Right kidney (tissue), 1 donor: ENCODE results near the gene SLC35F3.
"Not testable (repeated sequence)": the region's sequence is repeated elsewhere in the genome, so short reads cannot be mapped to it uniquely, and the experiment has no call there.

ENCODE experiments used
- DNase-seq: peaks from one replicate; pipeline ENCODE4 v3.0.0-alpha.2; 2016

The SLC35F3 gene

DNA sequence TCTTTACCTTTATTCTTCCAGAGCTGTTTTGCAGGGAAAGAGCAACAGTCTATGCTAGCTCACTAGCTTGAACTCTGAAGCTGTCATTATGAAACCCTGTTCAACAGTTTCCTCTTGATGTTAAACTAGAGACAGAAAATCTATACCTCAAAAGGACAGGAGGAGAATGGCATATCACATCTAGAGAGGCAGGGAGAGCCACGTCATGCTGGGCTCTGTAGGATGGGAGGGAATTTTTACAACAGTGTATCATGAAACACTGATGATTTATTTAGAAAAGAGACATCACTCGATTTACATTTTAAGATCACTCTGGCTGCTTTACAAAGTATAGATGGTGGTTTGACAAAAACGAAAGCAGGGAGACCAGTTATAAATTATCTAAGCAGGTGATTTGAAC, 243.9 kb downstream of the SLC35F3 start:
- no peak for DNase-seq

DNA sequence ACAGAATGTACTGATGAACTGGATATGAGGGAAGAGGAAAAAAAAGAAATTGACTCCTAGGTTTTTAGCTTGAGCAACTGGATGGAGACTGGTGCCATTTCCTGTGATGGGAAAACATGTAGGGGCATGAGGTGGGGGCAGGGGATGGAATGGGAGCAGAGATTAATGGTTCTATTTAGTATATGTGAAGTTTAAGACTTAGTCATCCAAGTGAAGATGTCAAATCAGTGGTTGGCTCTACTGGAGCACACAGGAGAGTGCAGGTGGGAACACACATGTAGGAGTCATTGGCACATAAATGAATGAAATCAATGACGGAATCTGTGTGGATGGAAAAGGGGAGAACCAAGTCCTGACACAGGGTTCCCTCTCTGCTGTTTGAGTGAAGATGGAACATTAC, 244.3 kb downstream of the SLC35F3 start:
- no peak for DNase-seq

DNA sequence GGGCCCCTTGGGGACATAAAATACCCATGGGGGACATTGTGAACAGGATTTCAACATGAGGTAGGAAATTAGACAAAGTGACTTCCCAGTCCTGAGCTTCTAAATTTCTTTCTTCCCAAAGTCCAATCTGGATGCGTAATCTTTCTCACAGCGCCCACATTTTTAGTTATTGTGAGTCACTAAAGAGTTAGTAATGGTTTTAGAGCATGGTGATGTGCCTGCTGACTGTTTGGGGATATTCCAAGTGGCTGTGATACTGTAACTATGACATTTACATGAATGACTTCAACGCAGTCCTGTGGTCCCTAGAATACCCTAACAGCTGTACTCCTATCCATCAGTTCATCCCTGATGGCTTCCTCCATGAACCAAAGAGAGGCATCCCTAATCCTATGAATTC, 244.7 kb downstream of the SLC35F3 start:
- no peak for DNase-seq

DNA sequence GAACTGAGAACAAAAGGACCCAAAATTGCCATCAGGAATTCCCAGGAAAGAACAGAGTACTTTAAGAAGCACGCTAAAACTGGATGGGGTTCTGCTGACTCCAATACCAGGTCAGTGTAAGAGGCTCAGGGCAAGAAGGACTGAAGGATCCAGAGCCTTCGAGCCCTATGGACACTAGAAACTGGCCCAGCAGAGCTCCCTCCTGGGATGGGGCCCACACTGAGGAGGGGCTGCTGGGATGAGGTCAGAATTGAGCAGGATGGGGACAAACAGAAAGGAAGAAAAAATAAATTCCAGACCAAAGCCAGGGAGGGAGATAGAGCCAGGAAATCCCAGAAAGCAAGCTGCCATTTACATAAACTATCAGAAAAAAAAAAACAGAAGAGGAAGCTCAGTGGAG, 246.4 kb downstream of the SLC35F3 start:
- DNase-seq: no peak

- DNase-seq: not testable (repeated sequence)
Observed at GRCh38 chr1:234152344-234152743, 247.9 kb downstream of the SLC35F3 start.

- no peak for DNase-seq
Observed at GRCh38 chr1:234154320-234155251, 250.1 kb downstream of the SLC35F3 start.

DNA sequence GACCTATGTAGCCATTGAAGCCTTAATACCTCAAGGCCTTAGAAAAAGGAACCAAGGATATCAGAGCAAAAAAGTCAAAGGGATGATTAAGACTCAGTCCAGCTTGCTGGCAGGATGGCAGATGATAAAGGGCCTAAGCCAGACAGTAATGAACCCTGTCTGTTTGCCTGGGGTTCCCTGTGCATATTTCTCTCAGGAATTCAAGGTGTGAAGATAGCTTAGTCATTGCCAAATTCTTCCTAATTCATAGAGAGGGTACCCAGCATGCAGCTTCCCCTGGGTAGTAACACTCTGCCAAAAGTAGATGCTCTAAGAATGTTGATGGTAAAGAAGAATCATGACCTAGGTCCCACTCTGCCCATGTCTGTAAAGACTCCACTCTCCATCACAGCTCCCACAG, 258.2 kb downstream of the SLC35F3 start:
- no peak for DNase-seq

DNA sequence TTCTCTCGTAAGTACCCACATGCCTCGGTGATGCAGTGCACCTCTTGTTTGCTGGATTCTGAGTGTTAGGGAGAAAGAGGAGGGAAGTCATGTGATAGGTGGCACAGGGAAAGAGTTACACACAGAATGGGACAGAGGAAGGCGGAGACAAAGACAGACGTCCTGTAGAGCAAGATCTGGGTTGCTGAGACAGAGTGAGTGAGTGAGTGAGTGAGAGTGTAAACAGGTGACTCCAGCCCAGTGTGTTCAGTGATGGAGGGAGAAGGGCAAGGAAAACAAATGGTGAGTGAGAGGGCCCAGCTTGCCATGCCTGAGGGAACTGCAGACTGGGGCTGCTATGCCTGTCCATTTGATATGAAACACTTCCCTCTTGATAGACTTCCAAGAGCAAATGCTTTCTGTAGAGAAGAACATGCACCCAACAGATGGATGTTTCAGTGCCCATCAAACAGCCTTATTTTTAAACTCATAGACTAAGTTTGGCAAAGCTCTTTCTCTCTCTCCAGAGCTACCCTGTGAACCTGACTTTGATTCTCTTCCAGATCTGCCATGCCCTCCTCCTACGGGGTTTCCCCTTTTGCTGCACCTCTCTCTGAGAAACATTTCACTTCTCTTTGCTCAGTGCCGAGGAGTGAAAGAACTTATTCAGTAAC, 258.9 kb downstream of the SLC35F3 start:
- DNase-seq: no peak

GRCh38 chr1:234164098-234164709, 259.7 kb downstream of the SLC35F3 start:
- DNase-seq: no peak

DNA sequence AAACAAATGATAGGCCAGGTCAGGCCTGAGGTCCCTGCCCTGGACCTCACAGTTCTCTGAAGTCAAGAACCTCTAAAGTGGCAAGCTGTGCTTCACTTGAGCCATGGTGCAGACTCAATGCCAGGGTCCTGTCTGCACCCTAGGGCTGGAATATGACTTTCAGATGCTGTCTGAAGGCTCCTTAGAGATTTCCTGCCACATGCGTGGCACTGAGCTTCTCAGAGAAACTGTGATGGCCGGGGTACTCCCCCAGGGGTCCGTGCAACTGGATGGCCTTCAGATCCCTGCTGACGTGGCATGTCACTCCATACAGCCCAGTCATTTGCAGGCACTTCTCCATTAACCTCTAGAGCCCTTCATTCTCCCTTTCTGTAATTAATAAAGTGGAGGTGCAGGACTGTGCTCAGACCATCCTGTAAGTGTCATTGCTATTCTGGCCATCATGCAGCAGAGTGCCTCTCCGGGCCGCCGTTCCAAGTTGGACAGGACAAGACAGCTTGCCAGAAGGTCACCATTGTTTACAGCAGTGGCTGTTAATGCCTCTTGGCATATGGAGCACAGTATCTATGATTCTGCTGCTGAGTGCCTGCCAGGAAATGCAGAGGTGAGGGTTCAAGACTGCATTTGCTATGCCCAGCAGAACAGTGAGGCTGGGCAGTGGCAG, 263.7 kb downstream of the SLC35F3 start:
- DNase-seq: no peak

DNA sequence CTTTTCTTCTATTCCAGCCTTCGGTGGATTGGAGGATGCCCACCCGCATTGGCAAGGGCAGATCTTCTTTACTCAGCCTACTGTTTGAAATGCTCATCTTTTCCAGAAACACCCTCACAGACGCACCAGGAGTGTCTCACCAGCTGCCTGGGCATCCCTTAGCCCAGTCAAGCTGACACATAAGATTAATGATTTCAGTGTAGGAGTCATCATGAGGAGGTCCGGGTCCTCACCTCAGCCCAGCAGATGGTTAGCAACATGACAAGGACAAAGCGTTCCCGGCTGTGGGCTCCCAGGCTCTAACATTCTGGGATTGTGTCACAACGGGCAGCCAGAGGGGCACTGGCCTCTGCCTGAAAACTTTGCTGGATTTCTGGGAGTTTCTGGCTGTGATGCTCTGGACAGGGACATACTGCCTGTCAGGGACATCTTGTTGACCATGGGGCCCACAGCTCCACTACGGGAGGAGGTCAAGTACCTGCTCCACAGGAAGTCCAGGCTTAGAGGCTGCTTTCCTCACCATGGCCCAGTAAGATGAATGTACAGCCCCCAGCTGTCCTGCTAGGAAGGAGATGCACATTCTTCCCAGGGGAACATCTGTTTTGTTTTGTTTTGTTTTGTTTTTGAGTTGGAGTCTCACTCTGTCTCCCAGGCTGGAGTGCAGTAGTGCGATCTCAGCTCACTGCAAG, 264.8 kb downstream of the SLC35F3 start:
- no peak for DNase-seq

- no peak for DNase-seq
Observed at GRCh38 chr1:234170067-234170466, 265.6 kb downstream of the SLC35F3 start.

DNA sequence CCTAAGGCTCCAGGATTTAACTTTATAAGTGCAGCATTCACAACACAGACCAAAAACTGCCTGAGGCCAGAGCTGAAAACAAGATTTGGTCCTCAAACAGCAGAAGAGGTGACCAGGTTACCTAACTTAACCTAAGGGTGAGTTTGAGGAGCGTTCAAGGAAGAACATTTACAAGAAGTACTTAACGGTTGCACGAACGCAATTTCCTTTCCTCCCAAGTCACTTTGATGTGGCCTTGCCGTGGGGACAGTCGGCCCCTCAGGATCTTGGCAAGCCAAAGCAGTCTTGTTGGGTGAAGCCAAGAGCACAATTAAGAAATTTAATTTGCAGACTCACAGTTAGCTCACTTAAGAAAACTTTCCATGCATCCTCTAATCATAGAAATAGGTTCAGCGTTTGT, 266.1 kb downstream of the SLC35F3 start:
- no peak for DNase-seq

DNA sequence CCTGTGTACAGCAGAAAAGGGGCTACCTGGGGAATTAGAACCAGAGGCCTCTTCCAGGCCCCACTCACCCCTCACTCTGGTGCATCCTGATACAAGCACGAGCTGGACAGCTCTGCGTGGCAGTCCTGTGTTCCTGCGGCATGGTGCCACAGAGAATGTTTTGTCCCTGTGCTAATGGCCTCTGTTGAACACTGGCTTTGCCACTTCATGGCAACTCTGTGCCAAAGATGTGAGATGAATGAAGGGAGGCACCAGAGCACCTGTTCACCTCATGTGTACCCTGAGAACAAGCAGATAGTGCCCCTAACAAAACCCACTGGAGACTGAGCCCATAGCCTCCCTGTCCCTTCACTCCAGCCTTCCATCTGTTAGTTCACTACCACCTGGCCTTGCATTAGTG, 269.5 kb downstream of the SLC35F3 start:
- DNase-seq: no peak

DNA sequence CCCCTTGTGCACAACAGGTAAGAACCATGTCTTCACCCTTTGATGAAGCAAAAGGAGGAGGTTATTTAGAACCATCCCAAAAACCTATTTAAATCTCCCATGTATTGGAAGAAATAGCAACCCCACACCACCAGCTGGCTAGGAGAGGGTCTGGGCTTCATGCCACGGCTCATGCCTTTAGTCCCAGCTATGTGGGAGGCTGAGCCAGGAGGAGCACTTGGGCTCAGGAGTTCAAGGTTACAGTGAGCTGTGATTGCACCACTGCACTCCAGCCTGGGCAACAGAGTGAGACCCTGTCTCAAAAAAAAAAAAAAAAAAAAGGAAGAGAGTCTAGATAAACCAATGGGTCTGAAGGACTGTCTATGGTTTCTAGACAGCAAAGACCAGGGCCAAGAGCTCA, 270.9 kb downstream of the SLC35F3 start:
- no peak for DNase-seq

DNA sequence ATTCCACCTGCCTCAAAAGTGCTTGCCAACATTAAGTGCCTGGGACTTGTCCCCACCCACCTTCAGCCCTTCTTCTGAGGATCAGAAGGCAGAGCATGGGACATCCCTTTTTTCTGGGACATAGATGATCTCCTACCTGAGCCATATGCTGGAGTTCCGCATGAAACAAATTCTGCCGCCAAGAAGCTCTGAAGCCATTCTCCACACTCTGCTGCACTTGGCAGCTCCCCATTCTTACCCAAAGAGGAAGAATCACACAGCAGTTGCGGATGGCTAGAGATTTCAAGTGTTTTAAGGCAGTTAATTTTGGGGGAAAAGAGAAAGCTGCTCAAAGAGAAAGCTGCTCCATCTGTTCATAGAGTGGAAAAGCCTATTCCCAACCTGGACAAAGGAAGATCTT, 271.5 kb downstream of the SLC35F3 start:
- DNase-seq: no peak

DNA sequence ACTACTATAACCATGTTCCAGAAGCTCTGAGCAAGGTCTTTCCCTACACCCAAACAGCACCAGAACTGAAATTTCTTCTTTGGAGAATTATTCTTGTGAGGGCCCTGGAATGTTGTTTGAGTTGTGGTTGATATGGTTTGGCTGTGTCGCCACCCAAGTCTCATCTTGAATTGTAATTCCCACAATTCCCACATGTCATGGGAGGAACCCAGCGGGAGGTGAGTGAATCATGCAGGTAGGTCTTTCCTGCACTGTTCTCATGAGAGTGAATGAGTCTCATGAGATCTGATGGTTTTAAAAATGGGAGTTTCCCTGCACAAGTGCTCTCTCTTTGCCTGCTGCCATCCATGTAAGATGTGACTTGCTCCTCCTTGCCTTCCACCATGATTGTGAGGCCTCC, 272.4 kb downstream of the SLC35F3 start:
- not testable (repeated sequence) for DNase-seq

DNA sequence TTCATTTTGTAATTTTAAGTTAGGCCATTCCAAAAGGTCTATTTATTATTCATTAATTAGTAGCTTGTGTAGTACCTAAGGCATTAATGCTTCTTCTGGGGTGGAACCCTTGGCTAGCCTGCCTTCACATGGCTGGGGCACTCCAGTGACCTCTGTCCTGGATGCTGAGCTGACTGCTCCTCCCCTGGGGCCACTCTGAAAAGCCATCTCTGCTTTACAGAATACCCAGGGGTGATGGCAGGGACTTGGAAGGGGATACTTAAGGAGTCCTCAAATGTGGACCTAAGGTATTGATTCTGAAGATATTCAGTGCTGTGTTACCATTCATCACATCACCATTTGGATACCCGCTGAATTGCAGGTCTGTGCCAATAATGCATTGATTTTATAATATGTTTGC, 281.0 kb downstream of the SLC35F3 start:
- DNase-seq: no peak

- DNase-seq: no peak
Observed at GRCh38 chr1:234186037-234186688, 281.7 kb downstream of the SLC35F3 start.

DNA sequence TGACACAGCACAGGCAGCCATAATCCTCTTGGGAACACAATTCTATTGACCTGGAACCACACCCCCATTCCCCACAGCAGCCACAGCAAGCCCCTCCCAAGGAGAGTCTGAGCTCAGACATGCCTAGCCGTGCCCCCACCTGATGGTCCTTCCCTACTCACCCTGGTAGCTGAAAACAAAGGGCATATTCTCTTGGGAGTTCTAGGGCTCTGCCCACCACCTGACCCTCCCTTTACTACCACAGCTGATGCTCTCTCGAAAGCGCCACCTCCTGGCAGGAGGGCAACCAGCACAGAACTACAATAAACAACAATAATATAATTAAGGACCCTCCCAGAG, 283.9 kb downstream of the SLC35F3 start:
- no peak for DNase-seq

DNA sequence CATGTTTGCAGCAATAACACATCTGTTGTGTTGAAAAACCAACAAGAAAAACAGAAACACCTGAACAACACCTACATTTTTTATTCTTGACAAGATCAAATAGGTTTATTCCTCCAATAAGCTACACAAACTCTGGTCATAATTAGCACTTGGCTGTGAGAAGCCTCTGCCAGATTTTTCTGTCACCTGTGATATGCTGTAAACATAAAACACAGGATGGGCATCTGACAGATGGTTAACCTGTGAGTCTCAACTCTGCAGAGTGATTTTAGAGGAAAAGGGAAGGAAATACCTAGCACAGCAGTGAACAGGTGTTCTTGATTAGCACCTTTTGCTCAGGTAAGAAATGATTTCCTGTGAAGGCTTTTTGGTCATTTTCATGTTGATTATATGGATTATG, 293.4 kb downstream of the SLC35F3 start:
- no peak for DNase-seq
